ENCODE data around the gene VTN. TPM values are rescaled to one million over a fixed set of nuclear protein-coding genes. Genes with fewer than 3 reads are reported as not detected.

Gene VTN
- total RNA-seq, 1 experiment from 2014 or later = not detected

GRCh38 chr17:28324781-28325180, 45.3 kb downstream of the VTN start:
- intact Hi-C loops (cut with micrococcal nuclease; ENCODE audit: unreplicated experiment) = loop anchor here (5.0 to 10.0 kb wide), 3 partner anchors 67 to 270 kb away; no protein-coding TSS in a partner anchor
- TF ChIP-seq CTCF (IDR thresholded peaks at IDR 0.05; ENCODE audit: unreplicated experiment) = no peak
- no peaks in the 10 kb centered on the region for H3K9me3 Mint-ChIP-seq (ENCODE audit: low read depth, unreplicated experiment)
- no peaks in the 10 kb centered on the region for H3K27me3 Mint-ChIP-seq (ENCODE audit: unreplicated experiment)
- BruUV-seq (replicated peaks) = no TSS peak
- peaks cover 61% of the 10 kb centered on the region for H3K4me1 Mint-ChIP-seq (ENCODE audit: low read depth, unreplicated experiment)
- DNase-seq = no peak
- peak overlapping the region; percentile 41 for H3K4me3 Mint-ChIP-seq (ENCODE audit: low read depth, unreplicated experiment)
- H3K27ac Mint-ChIP-seq (ENCODE audit: unreplicated experiment) = peak overlapping the region; percentile 47
- H3K36me3 Mint-ChIP-seq (ENCODE audit: insufficient read depth, unreplicated experiment) = peaks cover 67% of the 10 kb centered on the region
- CTCF ChIA-PET = interaction anchor here (0.7 to 1.2 kb wide), 2 partner anchors 11 to 91 kb away, joined by 3 read pairs; partner anchors contain the start of gene TNFAIP1

- Mint-ChIP-seq H3K36me3 (ENCODE audit: insufficient read depth, unreplicated experiment) (peaks cover 71% of the 10 kb centered on the region), H3K4me3 (ENCODE audit: low read depth, unreplicated experiment) (peak overlapping the region; percentile 41), H3K4me1 (ENCODE audit: low read depth, unreplicated experiment) (peaks cover 63% of the 10 kb centered on the region), H3K27me3 (ENCODE audit: unreplicated experiment) (no peaks in the 10 kb centered on the region), H3K27ac (ENCODE audit: unreplicated experiment) (peak overlapping the region; percentile 47), H3K9me3 (ENCODE audit: low read depth, unreplicated experiment) (no peaks in the 10 kb centered on the region)
- TF ChIP-seq CTCF (IDR thresholded peaks at IDR 0.05; ENCODE audit: unreplicated experiment) = no peak
- no peak for DNase-seq
- CTCF ChIA-PET = interaction anchor here (0.7 kb wide), 1 partner anchor 11 kb away, joined by 3 read pairs; the partner anchor contains the start of gene TNFAIP1
- no TSS peak for BruUV-seq (replicated peaks)
- intact Hi-C loops (cut with micrococcal nuclease; ENCODE audit: unreplicated experiment) = loop anchor here (5.0 to 10.0 kb wide), 2 partner anchors 92 to 270 kb away; no protein-coding TSS in a partner anchor
Measured at GRCh38 chr17:28324267-28324745, 45.8 kb downstream of the VTN start.

GRCh38 chr17:28320215-28321061, 49.7 kb downstream of the VTN start:
- no peaks in the 10 kb centered on the region for H3K9me3 Mint-ChIP-seq (ENCODE audit: low read depth, unreplicated experiment)
- peaks cover 48% of the 10 kb centered on the region for H3K36me3 Mint-ChIP-seq (ENCODE audit: insufficient read depth, unreplicated experiment)
- peak overlapping the region; percentile 97 for H3K4me3 Mint-ChIP-seq (ENCODE audit: low read depth, unreplicated experiment)
- intact Hi-C loops (cut with micrococcal nuclease; ENCODE audit: unreplicated experiment) = loop anchor here (5.0 to 10.0 kb wide), 2 partner anchors 88 to 266 kb away; no protein-coding TSS in a partner anchor
- peak overlapping the region; percentile 97 for H3K27ac Mint-ChIP-seq (ENCODE audit: unreplicated experiment)
- CTCF ChIA-PET = no interaction called here
- no peak for DNase-seq
- peaks cover 62% of the 10 kb centered on the region for H3K4me1 Mint-ChIP-seq (ENCODE audit: low read depth, unreplicated experiment)
- no TSS peak for BruUV-seq (replicated peaks)
- no peak for TF ChIP-seq CTCF (IDR thresholded peaks at IDR 0.05; ENCODE audit: unreplicated experiment)
- H3K27me3 Mint-ChIP-seq (ENCODE audit: unreplicated experiment) = no peaks in the 10 kb centered on the region

- BruUV-seq (replicated peaks) = no TSS peak
- Mint-ChIP-seq H3K36me3 (ENCODE audit: insufficient read depth, unreplicated experiment) (peaks cover 41% of the 10 kb centered on the region), H3K27ac (ENCODE audit: unreplicated experiment) (peak overlapping the region; percentile 97), H3K4me1 (ENCODE audit: low read depth, unreplicated experiment) (peaks cover 53% of the 10 kb centered on the region), H3K27me3 (ENCODE audit: unreplicated experiment) (no peaks in the 10 kb centered on the region), H3K9me3 (ENCODE audit: low read depth, unreplicated experiment) (no peaks in the 10 kb centered on the region), H3K4me3 (ENCODE audit: low read depth, unreplicated experiment) (peak overlapping the region; percentile 97)
- intact Hi-C loops (cut with micrococcal nuclease; ENCODE audit: unreplicated experiment) = no loop called here
- no peak for TF ChIP-seq CTCF (IDR thresholded peaks at IDR 0.05; ENCODE audit: unreplicated experiment)
- CTCF ChIA-PET = interaction anchor here (1.0 kb wide), 1 partner anchor 16 kb away, joined by 3 read pairs; the partner anchor contains the start of genes IFT20 and TNFAIP1
- no peak for DNase-seq
Measured at GRCh38 chr17:28319598-28319935, 50.5 kb downstream of the VTN start.

Data from Calu3 (cell line).